Activated T-helper 1 cell treated with Interleukin-2 at 50 U/mL for 16 hours (primary cell): ENCODE data around the gene GJB6.

Experiments used
- DNase-seq: peaks from one replicate; pipeline ENCODE4 v3.0.0-alpha.2; 2020; ENCODE audit warnings: low read depth

Gene GJB6

GRCh38 chr13:20227288-20227687 lies 4.8 kb downstream of the GJB6 start:
- no peak for DNase-seq

DNA sequence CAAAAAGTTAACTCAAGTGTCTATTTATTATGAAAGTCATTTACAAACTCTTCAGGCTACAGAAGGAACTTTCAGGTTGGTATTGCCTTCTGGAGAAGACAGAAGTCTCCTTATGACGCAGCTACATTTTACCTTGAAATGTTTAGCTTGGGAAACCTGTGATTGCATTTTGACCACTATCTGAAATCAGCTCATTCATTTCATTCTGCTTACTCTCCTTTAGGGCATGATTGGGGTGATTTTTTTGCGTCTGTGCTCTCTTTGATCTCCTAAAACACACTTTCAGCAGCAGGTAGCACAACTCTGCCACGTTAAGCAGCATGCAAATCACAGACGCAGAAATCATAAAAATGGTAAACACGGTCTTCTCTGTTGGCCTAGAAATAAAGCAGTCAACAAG lies 9.6 kb downstream of the GJB6 start:
- DNase-seq = no peak

GRCh38 chr13:20221772-20222171 lies 10.3 kb downstream of the GJB6 start:
- no peak for DNase-seq

DNA sequence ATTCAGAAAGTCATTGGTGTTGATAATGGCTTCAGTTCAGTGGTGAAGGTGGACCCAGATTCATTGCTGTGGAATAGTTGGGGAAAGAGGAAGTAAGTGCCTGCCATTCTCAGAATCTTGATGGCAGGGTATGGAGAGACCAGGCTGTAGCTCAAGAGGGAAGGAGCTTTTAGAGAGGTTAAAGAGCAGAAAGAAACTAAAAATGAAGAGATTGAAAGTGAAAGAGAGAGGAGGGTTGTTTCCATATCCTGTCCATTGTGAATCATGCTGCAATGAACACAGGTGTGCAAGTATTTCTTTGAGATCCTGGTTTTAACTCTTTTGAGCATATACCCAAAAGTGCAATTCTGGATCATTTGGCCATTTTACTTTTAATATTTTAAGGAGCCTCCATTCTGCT lies 12.5 kb downstream of the GJB6 start:
- DNase-seq = no peak

DNA sequence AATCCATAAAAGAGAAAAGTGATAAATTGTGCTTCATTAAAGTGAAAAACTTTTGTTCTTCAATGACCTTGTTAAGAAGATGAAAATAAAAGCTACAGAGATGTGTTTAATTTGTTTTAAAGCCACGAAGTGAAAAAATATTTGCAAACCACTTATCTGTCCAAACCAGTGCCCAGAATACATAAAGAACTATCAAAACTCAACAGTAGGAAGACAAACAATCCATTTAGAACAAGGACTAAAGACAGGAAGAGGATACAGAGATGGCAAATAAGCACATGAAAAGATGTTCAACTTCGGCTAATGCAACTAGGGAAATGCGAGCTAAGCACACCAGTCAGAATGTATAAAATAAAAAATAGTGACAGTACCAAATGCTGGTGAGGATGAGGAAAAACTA lies 15.0 kb downstream of the GJB6 start:
- DNase-seq = no peak

DNA sequence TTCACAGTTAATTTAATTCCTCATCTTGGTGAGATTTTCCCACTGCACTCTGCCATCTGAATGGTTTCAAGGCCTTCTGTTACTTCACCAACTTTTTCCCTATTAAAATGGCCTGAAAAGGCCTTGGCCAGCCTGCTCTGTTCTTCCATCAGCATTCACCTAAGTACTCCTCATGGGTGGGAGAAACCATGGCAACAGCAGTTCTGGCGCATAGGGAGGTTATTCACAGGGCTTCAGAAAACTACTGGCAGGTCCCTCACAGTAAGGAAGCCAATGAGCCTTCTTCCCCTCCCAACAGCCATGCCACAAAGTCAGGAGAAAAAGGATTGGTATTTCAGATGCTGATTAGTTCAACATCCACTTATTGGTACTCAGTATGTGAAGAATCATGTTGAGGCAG lies 22.2 kb downstream of the GJB6 start:
- no peak for DNase-seq

GRCh38 chr13:20206698-20207235 lies 25.4 kb downstream of the GJB6 start:
- DNase-seq = no peak

DNA sequence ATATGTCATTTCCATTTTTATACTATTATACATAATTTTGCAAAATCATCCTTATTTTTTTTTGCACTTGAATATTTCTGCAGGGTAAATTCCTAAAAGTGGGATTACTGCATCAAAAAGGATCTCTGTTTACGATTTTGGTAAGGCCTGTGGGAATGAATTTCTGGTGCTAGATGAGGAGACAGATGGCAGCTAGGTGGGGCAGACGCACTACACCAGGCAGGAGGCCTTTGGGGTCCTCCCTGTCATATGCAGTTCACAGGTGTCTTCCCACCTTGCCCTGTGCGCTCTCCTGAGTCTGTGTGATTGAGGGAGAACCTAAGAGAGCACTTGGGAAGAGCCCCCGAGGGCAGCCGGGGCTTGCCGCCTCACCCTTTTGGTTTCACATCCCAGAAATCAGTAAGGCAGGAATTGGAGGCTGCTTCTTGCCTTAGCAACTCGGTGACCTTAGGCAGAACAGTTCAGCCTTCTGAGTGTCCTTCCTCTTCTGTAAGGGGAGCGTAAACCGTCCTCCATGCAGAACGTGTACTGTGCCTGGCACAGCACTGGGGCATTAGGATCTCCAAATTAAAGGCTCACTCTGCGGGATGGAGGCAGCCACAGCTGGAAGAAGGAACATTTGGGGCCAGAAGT lies 25.9 kb downstream of the GJB6 start:
- no peak for DNase-seq

DNA sequence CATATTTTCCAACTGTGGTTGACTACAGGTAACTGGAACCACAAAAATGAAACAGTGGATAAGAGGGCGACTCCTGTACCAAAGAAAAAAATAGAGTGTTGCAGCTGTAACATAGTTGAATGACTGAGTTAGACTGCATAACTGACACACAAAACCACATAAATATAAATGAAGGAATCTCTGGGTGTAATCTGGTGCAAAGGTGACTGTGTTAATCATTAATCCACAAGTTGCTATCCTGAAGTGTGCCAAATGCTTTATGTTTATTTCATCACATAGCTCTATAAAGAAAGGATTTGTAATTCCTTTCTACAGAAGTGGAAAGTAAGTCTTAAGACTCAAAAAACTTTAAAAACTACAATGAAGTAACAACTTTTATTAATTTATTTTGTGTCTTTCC lies 33.3 kb downstream of the GJB6 start:
- no peak for DNase-seq

GRCh38 chr13:20197361-20197834 lies 34.7 kb downstream of the GJB6 start:
- DNase-seq = no peak

- DNase-seq = no peak
Observed at GRCh38 chr13:20195801-20196200, 36.3 kb downstream of the GJB6 start.

GRCh38 chr13:20193907-20194631 lies 38.0 kb downstream of the GJB6 start:
- DNase-seq = no peak

GRCh38 chr13:20193162-20193906 lies 38.8 kb downstream of the GJB6 start:
- no peak for DNase-seq

DNA sequence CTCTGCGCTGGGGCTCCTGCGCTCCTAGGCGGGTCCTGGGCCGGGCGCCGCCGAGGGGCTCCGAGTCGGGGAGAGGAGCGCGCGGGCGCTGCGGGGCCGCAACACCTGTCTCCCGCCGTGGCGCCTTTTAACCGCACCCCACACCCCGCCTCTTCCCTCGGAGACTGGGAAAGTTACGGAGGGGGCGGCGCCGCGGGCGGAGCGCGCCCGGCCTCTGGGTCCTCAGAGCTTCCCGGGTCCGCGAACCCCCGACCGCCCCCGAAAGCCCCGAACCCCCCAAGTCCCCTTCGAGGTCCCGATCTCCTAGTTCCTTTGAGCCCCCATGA lies 39.3 kb downstream of the GJB6 start, which contains the start of gene GJB2:
GJB2 (minus strand) TSS at position 103 of the 326 bp plus-strand sequence. CDS start 3,357 bp downstream, outside the sequence.
- DNase-seq = no peak

- DNase-seq = no peak
Observed at GRCh38 chr13:20192158-20192835, 39.8 kb downstream of the GJB6 start.

- DNase-seq = no peak
Observed at GRCh38 chr13:20191311-20192157, 40.6 kb downstream of the GJB6 start.

GRCh38 chr13:20190481-20191310 lies 41.4 kb downstream of the GJB6 start:
- no peak for DNase-seq

DNA sequence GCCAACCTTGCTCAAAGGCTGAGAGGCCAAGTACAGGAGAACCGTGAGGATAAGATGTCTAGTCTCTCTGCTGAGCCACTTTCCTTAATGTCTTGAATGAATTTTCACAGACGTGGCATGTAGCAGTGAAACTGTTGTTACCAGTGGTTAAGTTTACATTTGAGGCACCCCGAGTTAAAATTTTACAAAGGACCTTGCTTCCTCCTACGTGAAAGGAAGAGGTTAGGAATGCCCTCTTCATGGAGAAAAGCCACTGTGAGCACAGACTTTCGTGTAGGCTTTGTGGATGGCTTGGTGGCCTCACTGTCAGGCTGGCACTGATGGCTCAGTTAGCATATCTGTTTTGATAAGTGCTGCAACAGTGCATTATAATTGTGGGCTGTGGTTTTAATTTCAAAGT lies 42.0 kb downstream of the GJB6 start:
- DNase-seq = no peak

DNA sequence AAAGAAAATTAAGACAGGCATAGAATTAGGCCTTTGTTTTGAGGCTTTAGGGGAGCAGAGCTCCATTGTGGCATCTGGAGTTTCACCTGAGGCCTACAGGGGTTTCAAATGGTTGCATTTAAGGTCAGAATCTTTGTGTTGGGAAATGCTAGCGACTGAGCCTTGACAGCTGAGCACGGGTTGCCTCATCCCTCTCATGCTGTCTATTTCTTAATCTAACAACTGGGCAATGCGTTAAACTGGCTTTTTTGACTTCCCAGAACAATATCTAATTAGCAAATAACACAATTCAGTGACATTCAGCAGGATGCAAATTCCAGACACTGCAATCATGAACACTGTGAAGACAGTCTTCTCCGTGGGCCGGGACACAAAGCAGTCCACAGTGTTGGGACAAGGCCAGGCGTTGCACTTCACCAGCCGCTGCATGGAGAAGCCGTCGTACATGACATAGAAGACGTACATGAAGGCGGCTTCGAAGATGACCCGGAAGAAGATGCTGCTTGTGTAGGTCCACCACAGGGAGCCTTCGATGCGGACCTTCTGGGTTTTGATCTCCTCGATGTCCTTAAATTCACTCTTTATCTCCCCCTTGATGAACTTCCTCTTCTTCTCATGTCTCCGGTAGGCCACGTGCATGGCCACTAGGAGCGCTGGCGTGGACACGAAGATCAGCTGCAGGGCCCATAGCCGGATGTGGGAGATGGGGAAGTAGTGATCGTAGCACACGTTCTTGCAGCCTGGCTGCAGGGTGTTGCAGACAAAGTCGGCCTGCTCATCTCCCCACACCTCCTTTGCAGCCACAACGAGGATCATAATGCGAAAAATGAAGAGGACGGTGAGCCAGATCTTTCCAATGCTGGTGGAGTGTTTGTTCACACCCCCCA lies 43.2 kb downstream of the GJB6 start:
- DNase-seq = no peak
